GM12878 (cell line): ENCODE data around the gene PHYKPL. TPM values are rescaled to one million over a fixed set of nuclear protein-coding genes. Genes with fewer than 3 reads are reported as not detected.

Source experiments
- ATAC-seq: fragments of 200-7000 bp; cut with Tn5 transposase; 3 replicates; pipeline ENCODE4 v1.9.1; 2020; ENCODE audit warnings: mild to moderate bottlenecking, moderate library complexity
- BruUV-seq: library from RNA; stranded (reverse); fragments of 400-500 nt; replicated peaks from 2 replicates; lab custom pipeline; 2021; lab: Mats Ljungman, UMichigan
- CTCF ChIA-PET: fragments of 300-600 bp; sonication (Branson Sonifier 250); formaldehyde crosslinking; extraction: SDS; loops from one replicate; lab custom pipeline; 2021; ENCODE audit warnings: inconsistent platforms; lab: Yijun Ruan, JAX
- POLR2A ChIA-PET: fragments of 350-600 bp; formaldehyde crosslinking; extraction: SDS; loops from one replicate; lab custom pipeline; 2021; ENCODE audit warnings: inconsistent platforms; lab: Charles Lee
- RAD21 ChIA-PET: fragments of 300-600 bp; sonication (Branson Sonifier 250); formaldehyde crosslinking; loops from one replicate; lab custom pipeline; 2023; ENCODE audit warnings: antibody characterized with exemption; ENCODE audit not compliant: unreplicated experiment; lab: Charles Lee
- SMC1A ChIA-PET: fragments of 300-600 bp; sonication (Branson Sonifier 250); formaldehyde crosslinking; loops from one replicate; lab custom pipeline; 2023; ENCODE audit not compliant: unreplicated experiment, uncharacterized antibody; lab: Charles Lee
- DNase-seq: peaks from one replicate; pipeline ENCODE4 v3.0.0-alpha.2; 2011; ENCODE audit warnings: low read depth, low spot score
- FAIRE-seq: peaks from 3 replicates; lab custom pipeline; 2011; peaks lifted over from hg19 to GRCh38; lab: Jason Lieb, UNC
- H2AFZ ChIP-seq: 2 replicates; pipeline ENCODE4 v1.6.0; 2011; ENCODE audit warnings: low read depth, low read length, control low read depth; ENCODE audit not compliant: control insufficient read depth
- H3K27ac ChIP-seq: 2 replicates; pipeline ENCODE4 v1.5.1; 2011; ENCODE audit warnings: control low read depth; ENCODE audit not compliant: control insufficient read depth, insufficient read depth
- H3K27me3 ChIP-seq, 2 experiments: replicated peaks in 1 of 2; 2 replicates each; pipeline versions ENCODE4 v1.6.0 to v1.6.1; 2011; ENCODE audit warnings: low read length in 1 of 2; ENCODE audit not compliant: control insufficient read depth in 2 of 2, insufficient read depth in 2 of 2
- H3K36me3 ChIP-seq, 2 experiments: 2 replicates each; pipeline ENCODE4 v1.5.1; 2011; ENCODE audit warnings: low read length in 1 of 2; ENCODE audit not compliant: control insufficient read depth in 2 of 2, insufficient read depth in 2 of 2
- H3K4me1 ChIP-seq: 2 replicates; pipeline ENCODE4 v1.6.1; 2011; ENCODE audit warnings: mild to moderate bottlenecking, low read length, moderate library complexity, mixed read lengths; ENCODE audit not compliant: control insufficient read depth, insufficient read depth
- H3K4me2 ChIP-seq: 2 replicates; pipeline ENCODE4 v1.6.0; 2011; ENCODE audit warnings: control low read depth; ENCODE audit not compliant: control insufficient read depth, insufficient read depth
- H3K4me3 ChIP-seq: fragments of 200-600 bp; sonication (generic); 2 replicates; pipeline ENCODE4 v1.5.1; 2016
- H3K79me2 ChIP-seq: 2 replicates; pipeline ENCODE4 v1.6.0; 2011; ENCODE audit warnings: low read length; ENCODE audit not compliant: control insufficient read depth, insufficient read depth
- H3K9ac ChIP-seq: 2 replicates; pipeline ENCODE4 v1.8.0; 2011; ENCODE audit warnings: low read length, control low read depth, mixed read lengths; ENCODE audit not compliant: control insufficient read depth, insufficient read depth
- H3K9me3 ChIP-seq: replicated peaks from 3 replicates; pipeline ENCODE4 v1.5.1; 2011; ENCODE audit warnings: mild to moderate bottlenecking, low read length; ENCODE audit not compliant: control insufficient read depth, insufficient read depth
- H4K20me1 ChIP-seq: 2 replicates; pipeline ENCODE4 v1.6.0; 2011; ENCODE audit not compliant: control insufficient read depth, insufficient read depth
- BCL11A ChIP-seq: IDR thresholded peaks from 2 replicates; pipeline ENCODE4 v1.6.1; 2011; ENCODE audit warnings: low read depth, low read length
- CBX5 ChIP-seq: sonication (generic); IDR thresholded peaks from 2 replicates; pipeline ENCODE4 v1.6.1; 2016; ENCODE audit warnings: low read depth, moderate library complexity, mild to moderate bottlenecking, inconsistent platforms
- CHD1 ChIP-seq: IDR thresholded peaks from 2 replicates; pipeline ENCODE4 v1.6.1; 2012; ENCODE audit warnings: low read depth, low read length, improper control_type of control experiment
- CREB1 ChIP-seq: IDR thresholded peaks from 2 replicates; pipeline ENCODE4 v1.6.1; 2012; ENCODE audit warnings: low read depth, mild to moderate bottlenecking, inconsistent platforms
- KDM1A ChIP-seq: fragments of 200-600 bp; sonication (generic); IDR thresholded peaks from 2 replicates; pipeline ENCODE4 v1.6.1; 2016; ENCODE audit warnings: borderline replicate concordance
- LARP7 ChIP-seq: fragments of 450-650 bp; IDR thresholded peaks from 2 replicates; pipeline ENCODE4 v1.6.1; 2017; ENCODE audit warnings: mild to moderate bottlenecking
- MYC ChIP-seq: IDR thresholded peaks from 2 replicates; pipeline ENCODE4 v1.6.1; 2011; ENCODE audit warnings: mild to moderate bottlenecking, low read length, moderate library complexity, inconsistent platforms; ENCODE audit not compliant: insufficient read depth, insufficient replicate concordance, insufficient read length, severe bottlenecking
- PAX5 ChIP-seq: IDR thresholded peaks from 2 replicates; pipeline ENCODE4 v1.6.1; 2011; ENCODE audit warnings: low read depth, low read length, borderline replicate concordance
- RBBP5 ChIP-seq: fragments of 200-600 bp; sonication (generic); conservative IDR thresholded peaks from 2 replicates; pipeline ENCODE4 v1.6.1; 2016
- SIX5 ChIP-seq: IDR thresholded peaks from 2 replicates; pipeline ENCODE4 v1.6.1; 2011; ENCODE audit warnings: mild to moderate bottlenecking, low read depth, low read length, moderate library complexity; ENCODE audit not compliant: severe bottlenecking
- TAF1 ChIP-seq: IDR thresholded peaks from 2 replicates; pipeline ENCODE4 v1.6.1; 2011; ENCODE audit warnings: mild to moderate bottlenecking, low read depth, low read length, borderline replicate concordance
- TCF7 ChIP-seq: IDR thresholded peaks from 2 replicates; pipeline ENCODE4 v1.6.1; 2014; ENCODE audit warnings: antibody characterized with exemption, borderline replicate concordance
- YY1 ChIP-seq: IDR thresholded peaks from 2 replicates; pipeline ENCODE4 v1.6.1; 2011; ENCODE audit warnings: low read depth, mild to moderate bottlenecking, low read length
- ZSCAN29 ChIP-seq: fragments of 450-650 bp; IDR thresholded peaks from 2 replicates; pipeline ENCODE4 v1.6.1; 2017; ENCODE audit warnings: mild to moderate bottlenecking, moderate library complexity
- WGBS: methylation state at CpG from one replicate; pipeline ENCODE4 v1.1.6; 2016; ENCODE audit warnings: low lambda C conversion rate; ENCODE audit not compliant: insufficient replicate concordance, insufficient coverage; ENCODE audit errors: missing lambda C conversion rate; 5-methylcytosine and 5-hydroxymethylcytosine counted together
- in situ Hi-C: fragments of 300-500 bp; cut with MboI; formaldehyde crosslinking; loops from 9 replicates; pipeline ENCODE4 v1.14.3; 2018; ENCODE audit warnings: mixed read lengths
- intact Hi-C: fragments of 100-400 bp; cut with micrococcal nuclease; formaldehyde crosslinking; loops from one replicate; pipeline ENCODE4 v1.14.2; 2022; ENCODE audit not compliant: unreplicated experiment
- polyA plus RNA-seq, 11 experiments: library from polyadenylated mRNA; depleted of rRNA in 4 of 11; unstranded in 6 of 11; stranded (reverse) in 5 of 11; fragments of >200 nt; fragmentation: Nextera tagmentation in 4 of 11; fragmentation: Illumina TruSeq in 1 of 11; extraction: Ambion mirVana in 4 of 11; extraction: Trizol in 1 of 11; gene quantifications; 1 replicate in 1 of 11; 2 replicates in 10 of 11; pipeline versions ENCODE4 v1.2.1 to v1.2.3, GENCODE V29; 2011 to 2016; ENCODE audit warnings: inconsistent platforms in 2 of 11, missing spikeins in 2 of 11, low read depth in 1 of 11
- total RNA-seq, 4 experiments: library from RNA; depleted of rRNA in 3 of 4; stranded (reverse); fragments of >200 nt in 3 of 4; fragmentation: Illumina TruSeq in 1 of 4; extraction: Trizol in 1 of 4; gene quantifications; 2 replicates each; pipeline versions ENCODE4 v1.2.1 to v1.2.3, GENCODE V29; 2013 to 2021
- TF ChIP-seq, protein P1 (sequence below): fragments of 450-650 bp; IDR thresholded peaks from 2 replicates; pipeline ENCODE4 v1.6.1; 2017; ENCODE audit warnings: mild to moderate bottlenecking, low read depth, inconsistent platforms; ENCODE audit not compliant: poor library complexity, severe bottlenecking
- TF ChIP-seq, protein P2 (sequence below): fragments of 150-350 bp; IDR thresholded peaks from 2 replicates; pipeline ENCODE4 v1.6.1; 2016; ENCODE audit warnings: low read depth, low read length
- TF ChIP-seq, protein P3 (sequence below): fragments of 450-650 bp; IDR thresholded peaks from 2 replicates; pipeline ENCODE4 v1.6.1; 2017; ENCODE audit warnings: mild to moderate bottlenecking

The PHYKPL gene
- total and polyA plus RNA-seq, 10 of the 15 experiments (the other 5 are each of a cell fraction or from before 2014, with no cell fraction given), result 4.5 to 53.9 (median 25.6) TPM

DNA sequence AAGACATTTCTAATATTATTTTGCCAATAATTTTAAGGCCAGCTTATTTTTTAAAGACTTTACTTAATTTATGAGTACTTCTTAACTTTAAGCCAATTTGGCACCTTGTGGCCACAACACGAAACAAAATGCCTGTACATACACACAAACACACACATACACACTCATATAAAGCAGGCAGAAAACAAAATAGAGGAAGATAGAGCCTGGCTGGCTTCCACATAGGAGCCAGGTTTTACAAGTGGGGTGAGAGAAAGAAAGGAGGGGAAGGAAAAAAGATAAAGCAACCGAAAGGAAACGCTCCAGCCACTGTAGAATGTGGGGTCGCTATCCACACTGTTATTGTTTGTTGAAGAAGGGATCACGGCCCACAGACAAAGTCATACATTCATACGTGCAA, 55.8 kb downstream of the PHYKPL start:
- RAD21 ChIA-PET, result no interaction called here
- TF ChIP-seq CBX5, result no peak
- TF ChIP-seq CREB1, result no peak
- TF ChIP-seq LARP7, result no peak
- TF ChIP-seq CHD1, result no peak
- TF ChIP-seq, protein P1, sequence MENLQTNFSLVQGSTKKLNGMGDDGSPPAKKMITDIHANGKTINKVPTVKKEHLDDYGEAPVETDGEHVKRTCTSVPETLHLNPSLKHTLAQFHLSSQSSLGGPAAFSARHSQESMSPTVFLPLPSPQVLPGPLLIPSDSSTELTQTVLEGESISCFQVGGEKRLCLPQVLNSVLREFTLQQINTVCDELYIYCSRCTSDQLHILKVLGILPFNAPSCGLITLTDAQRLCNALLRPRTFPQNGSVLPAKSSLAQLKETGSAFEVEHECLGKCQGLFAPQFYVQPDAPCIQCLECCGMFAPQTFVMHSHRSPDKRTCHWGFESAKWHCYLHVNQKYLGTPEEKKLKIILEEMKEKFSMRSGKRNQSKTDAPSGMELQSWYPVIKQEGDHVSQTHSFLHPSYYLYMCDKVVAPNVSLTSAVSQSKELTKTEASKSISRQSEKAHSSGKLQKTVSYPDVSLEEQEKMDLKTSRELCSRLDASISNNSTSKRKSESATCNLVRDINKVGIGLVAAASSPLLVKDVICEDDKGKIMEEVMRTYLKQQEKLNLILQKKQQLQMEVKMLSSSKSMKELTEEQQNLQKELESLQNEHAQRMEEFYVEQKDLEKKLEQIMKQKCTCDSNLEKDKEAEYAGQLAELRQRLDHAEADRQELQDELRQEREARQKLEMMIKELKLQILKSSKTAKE, result no peak
- TF ChIP-seq TAF1, result no peak
- TF ChIP-seq PAX5, result no peak
- TF ChIP-seq, protein P2, sequence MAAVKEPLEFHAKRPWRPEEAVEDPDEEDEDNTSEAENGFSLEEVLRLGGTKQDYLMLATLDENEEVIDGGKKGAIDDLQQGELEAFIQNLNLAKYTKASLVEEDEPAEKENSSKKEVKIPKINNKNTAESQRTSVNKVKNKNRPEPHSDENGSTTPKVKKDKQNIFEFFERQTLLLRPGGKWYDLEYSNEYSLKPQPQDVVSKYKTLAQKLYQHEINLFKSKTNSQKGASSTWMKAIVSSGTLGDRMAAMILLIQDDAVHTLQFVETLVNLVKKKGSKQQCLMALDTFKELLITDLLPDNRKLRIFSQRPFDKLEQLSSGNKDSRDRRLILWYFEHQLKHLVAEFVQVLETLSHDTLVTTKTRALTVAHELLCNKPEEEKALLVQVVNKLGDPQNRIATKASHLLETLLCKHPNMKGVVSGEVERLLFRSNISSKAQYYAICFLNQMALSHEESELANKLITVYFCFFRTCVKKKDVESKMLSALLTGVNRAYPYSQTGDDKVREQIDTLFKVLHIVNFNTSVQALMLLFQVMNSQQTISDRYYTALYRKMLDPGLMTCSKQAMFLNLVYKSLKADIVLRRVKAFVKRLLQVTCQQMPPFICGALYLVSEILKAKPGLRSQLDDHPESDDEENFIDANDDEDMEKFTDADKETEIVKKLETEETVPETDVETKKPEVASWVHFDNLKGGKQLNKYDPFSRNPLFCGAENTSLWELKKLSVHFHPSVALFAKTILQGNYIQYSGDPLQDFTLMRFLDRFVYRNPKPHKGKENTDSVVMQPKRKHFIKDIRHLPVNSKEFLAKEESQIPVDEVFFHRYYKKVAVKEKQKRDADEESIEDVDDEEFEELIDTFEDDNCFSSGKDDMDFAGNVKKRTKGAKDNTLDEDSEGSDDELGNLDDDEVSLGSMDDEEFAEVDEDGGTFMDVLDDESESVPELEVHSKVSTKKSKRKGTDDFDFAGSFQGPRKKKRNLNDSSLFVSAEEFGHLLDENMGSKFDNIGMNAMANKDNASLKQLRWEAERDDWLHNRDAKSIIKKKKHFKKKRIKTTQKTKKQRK, result no peak
- no peak for TF ChIP-seq TCF7
- no peak for TF ChIP-seq YY1
- no peak for TF ChIP-seq RBBP5
- TF ChIP-seq ZSCAN29, result no peak
- TF ChIP-seq, protein P3, sequence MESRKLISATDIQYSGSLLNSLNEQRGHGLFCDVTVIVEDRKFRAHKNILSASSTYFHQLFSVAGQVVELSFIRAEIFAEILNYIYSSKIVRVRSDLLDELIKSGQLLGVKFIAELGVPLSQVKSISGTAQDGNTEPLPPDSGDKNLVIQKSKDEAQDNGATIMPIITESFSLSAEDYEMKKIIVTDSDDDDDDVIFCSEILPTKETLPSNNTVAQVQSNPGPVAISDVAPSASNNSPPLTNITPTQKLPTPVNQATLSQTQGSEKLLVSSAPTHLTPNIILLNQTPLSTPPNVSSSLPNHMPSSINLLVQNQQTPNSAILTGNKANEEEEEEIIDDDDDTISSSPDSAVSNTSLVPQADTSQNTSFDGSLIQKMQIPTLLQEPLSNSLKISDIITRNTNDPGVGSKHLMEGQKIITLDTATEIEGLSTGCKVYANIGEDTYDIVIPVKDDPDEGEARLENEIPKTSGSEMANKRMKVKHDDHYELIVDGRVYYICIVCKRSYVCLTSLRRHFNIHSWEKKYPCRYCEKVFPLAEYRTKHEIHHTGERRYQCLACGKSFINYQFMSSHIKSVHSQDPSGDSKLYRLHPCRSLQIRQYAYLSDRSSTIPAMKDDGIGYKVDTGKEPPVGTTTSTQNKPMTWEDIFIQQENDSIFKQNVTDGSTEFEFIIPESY, result no peak
- no peak for TF ChIP-seq MYC
- no peak for TF ChIP-seq BCL11A
- TF ChIP-seq KDM1A, result no peak
- no peak for TF ChIP-seq SIX5
- TF ChIP-seq, all 136 proteins: peak for 0
- no TSS peak for BruUV-seq
- H3K27me3 ChIP-seq, result no peaks in the 10 kb centered on the region; a peak in 1 of 4 replicates
- CTCF ChIA-PET, result no interaction called here
- H3K9me3 ChIP-seq, result no peaks in the 10 kb centered on the region
- no peak overlapping the region for H3K4me3 ChIP-seq
- FAIRE-seq (no peak), DNase-seq (no peak), ATAC-seq (no peak)
- WGBS, result 32% methylated on average over 6 of the region's 6 CpGs
- SMC1A ChIA-PET, result no interaction called here
- no peak overlapping the region for H3K4me2 ChIP-seq
- no peaks in the 10 kb centered on the region for H3K4me1 ChIP-seq
- H3K36me3 ChIP-seq, result no peaks in the 10 kb centered on the region
- intact Hi-C loops, result no loop called here
- no peaks in the 10 kb centered on the region for H4K20me1 ChIP-seq
- H3K9ac ChIP-seq, result no peak overlapping the region
- no peaks in the 10 kb centered on the region for H3K79me2 ChIP-seq
- in situ Hi-C loops, result no loop called here
- H2AFZ ChIP-seq, result no peak overlapping the region
- no peak overlapping the region for H3K27ac ChIP-seq
- POLR2A ChIA-PET, result no interaction called here
